Activated naive CD8-positive, alpha-beta T cell treated with anti-CD3 and anti-CD28 coated beads for 36 hours (primary cell): ENCODE data around the gene EFCAB11. TPM values are rescaled to one million over a fixed set of nuclear protein-coding genes. Genes with fewer than 3 reads are reported as not detected.

ENCODE experiments used
- DNase-seq: peaks from one replicate; pipeline ENCODE4 v3.0.0; 2021
- H3K27ac Mint-ChIP-seq: one replicate; pipeline ENCODE4 v1.8.0; 2022; ENCODE audit warnings: mild to moderate bottlenecking, moderate library complexity, mixed read lengths
- H3K27me3 Mint-ChIP-seq: one replicate; pipeline ENCODE4 v1.8.0; 2022; ENCODE audit warnings: mild to moderate bottlenecking, mixed read lengths
- H3K36me3 Mint-ChIP-seq: one replicate; pipeline ENCODE4 v1.8.0; 2021; ENCODE audit warnings: mild to moderate bottlenecking, mixed read lengths
- H3K4me1 Mint-ChIP-seq: one replicate; pipeline ENCODE4 v1.8.0; 2021; ENCODE audit warnings: mixed read lengths
- H3K4me3 Mint-ChIP-seq: one replicate; pipeline ENCODE4 v1.8.0; 2022; ENCODE audit warnings: mild to moderate bottlenecking, moderate library complexity, mixed read lengths
- H3K9me3 Mint-ChIP-seq: one replicate; pipeline ENCODE4 v1.8.0; 2022; ENCODE audit warnings: mixed read lengths
- total RNA-seq, 2 experiments: library from RNA; stranded (reverse); gene quantifications; one replicate each; pipeline ENCODE4 v1.2.3, GENCODE V29; 2021

Gene EFCAB11
- total RNA-seq, 2 experiments from 2014 or later = 8.3 TPM

- H3K27me3 Mint-ChIP-seq = no peaks in the 10 kb centered on the region
- no peak for DNase-seq
- no peak overlapping the region for H3K27ac Mint-ChIP-seq
- no peaks in the 10 kb centered on the region for H3K36me3 Mint-ChIP-seq
- H3K4me1 Mint-ChIP-seq = peaks cover 28% of the 10 kb centered on the region
- no peak overlapping the region for H3K4me3 Mint-ChIP-seq
- no peaks in the 10 kb centered on the region for H3K9me3 Mint-ChIP-seq
Measured at GRCh38 chr14:89773151-89773550, 181.4 kb downstream of the EFCAB11 start.

- H3K4me1 Mint-ChIP-seq = peaks cover 44% of the 10 kb centered on the region
- no peaks in the 10 kb centered on the region for H3K27me3 Mint-ChIP-seq
- no peak for DNase-seq
- H3K9me3 Mint-ChIP-seq = peaks cover 2% of the 10 kb centered on the region
- peaks cover 10% of the 10 kb centered on the region for H3K36me3 Mint-ChIP-seq
- H3K4me3 Mint-ChIP-seq = no peak overlapping the region
- no peak overlapping the region for H3K27ac Mint-ChIP-seq
Measured at GRCh38 chr14:89771251-89771650, 183.3 kb downstream of the EFCAB11 start.

GRCh38 chr14:89767861-89768268 lies 186.7 kb downstream of the EFCAB11 start:
- Mint-ChIP-seq H3K9me3 (peaks cover 3% of the 10 kb centered on the region), H3K27ac (peak overlapping the region; percentile 94), H3K27me3 (no peaks in the 10 kb centered on the region), H3K4me3 (peak overlapping the region; percentile 23), H3K36me3 (peaks cover 10% of the 10 kb centered on the region), H3K4me1 (peaks cover 32% of the 10 kb centered on the region)
- peak; percentile 59 for DNase-seq

GRCh38 chr14:89767131-89767530 lies 187.4 kb downstream of the EFCAB11 start:
- peak overlapping the region; percentile 23 for H3K4me3 Mint-ChIP-seq
- no peak for DNase-seq

GRCh38 chr14:89765346-89765745 lies 189.2 kb downstream of the EFCAB11 start:
- Mint-ChIP-seq H3K36me3 (peaks cover 10% of the 10 kb centered on the region), H3K27me3 (no peaks in the 10 kb centered on the region), H3K9me3 (peaks cover 4% of the 10 kb centered on the region), H3K4me3 (no peak overlapping the region), H3K4me1 (peaks cover 19% of the 10 kb centered on the region), H3K27ac (no peak overlapping the region)
- DNase-seq = no peak

More at GRCh38 chr14:89767131-89767530, 187.4 kb downstream of the EFCAB11 start:
- peaks cover 4% of the 10 kb centered on the region for H3K9me3 Mint-ChIP-seq
- peaks cover 10% of the 10 kb centered on the region for H3K36me3 Mint-ChIP-seq
- H3K4me1 Mint-ChIP-seq = peaks cover 29% of the 10 kb centered on the region
- peak overlapping the region; percentile 94 for H3K27ac Mint-ChIP-seq
- no peaks in the 10 kb centered on the region for H3K27me3 Mint-ChIP-seq

- no peaks in the 10 kb centered on the region for H3K27me3 Mint-ChIP-seq
- peaks cover 5% of the 10 kb centered on the region for H3K36me3 Mint-ChIP-seq
- H3K4me1 Mint-ChIP-seq = peaks cover 6% of the 10 kb centered on the region
- H3K27ac Mint-ChIP-seq = no peak overlapping the region
- peaks cover 8% of the 10 kb centered on the region for H3K9me3 Mint-ChIP-seq
- no peak for DNase-seq
- no peak overlapping the region for H3K4me3 Mint-ChIP-seq
Measured at GRCh38 chr14:89760086-89760485, 194.4 kb downstream of the EFCAB11 start.

GRCh38 chr14:89757313-89757939 lies 197.1 kb downstream of the EFCAB11 start:
- peaks cover 7% of the 10 kb centered on the region for H3K4me1 Mint-ChIP-seq
- H3K27me3 Mint-ChIP-seq = no peaks in the 10 kb centered on the region
- peaks cover 11% of the 10 kb centered on the region for H3K9me3 Mint-ChIP-seq
- no peak overlapping the region for H3K27ac Mint-ChIP-seq
- DNase-seq = no peak
- no peak overlapping the region for H3K4me3 Mint-ChIP-seq
- H3K36me3 Mint-ChIP-seq = peaks cover 8% of the 10 kb centered on the region

- Mint-ChIP-seq H3K36me3 (peaks cover 11% of the 10 kb centered on the region), H3K9me3 (peaks cover 11% of the 10 kb centered on the region), H3K4me1 (peaks cover 17% of the 10 kb centered on the region), H3K4me3 (no peak overlapping the region), H3K27me3 (no peaks in the 10 kb centered on the region), H3K27ac (no peak overlapping the region)
- no peak for DNase-seq
Measured at GRCh38 chr14:89755816-89756215, 198.7 kb downstream of the EFCAB11 start.

- Mint-ChIP-seq H3K4me1 (peaks cover 23% of the 10 kb centered on the region), H3K27me3 (no peaks in the 10 kb centered on the region), H3K27ac (no peak overlapping the region), H3K9me3 (peaks cover 12% of the 10 kb centered on the region), H3K36me3 (peaks cover 11% of the 10 kb centered on the region), H3K4me3 (no peak overlapping the region)
- no peak for DNase-seq
Measured at GRCh38 chr14:89753828-89754412, 200.6 kb downstream of the EFCAB11 start.

- Mint-ChIP-seq H3K36me3 (peaks cover 9% of the 10 kb centered on the region), H3K27ac (no peak overlapping the region), H3K4me1 (peaks cover 23% of the 10 kb centered on the region), H3K4me3 (no peak overlapping the region), H3K9me3 (peaks cover 16% of the 10 kb centered on the region), H3K27me3 (no peaks in the 10 kb centered on the region)
- DNase-seq = no peak
Measured at GRCh38 chr14:89750908-89751392, 203.6 kb downstream of the EFCAB11 start.

- Mint-ChIP-seq H3K4me3 (no peak overlapping the region), H3K27me3 (no peaks in the 10 kb centered on the region)
Measured at GRCh38 chr14:89750281-89750755, 204.2 kb downstream of the EFCAB11 start.

GRCh38 chr14:89748004-89748403 lies 206.5 kb downstream of the EFCAB11 start:
- Mint-ChIP-seq H3K27ac (no peak overlapping the region), H3K36me3 (peaks cover 8% of the 10 kb centered on the region), H3K9me3 (peaks cover 16% of the 10 kb centered on the region), H3K4me1 (peaks cover 24% of the 10 kb centered on the region), H3K27me3 (no peaks in the 10 kb centered on the region), H3K4me3 (no peak overlapping the region)
- DNase-seq = no peak

More at GRCh38 chr14:89750281-89750755, 204.2 kb downstream of the EFCAB11 start:
- Mint-ChIP-seq H3K9me3 (peaks cover 20% of the 10 kb centered on the region), H3K27ac (no peak overlapping the region), H3K4me1 (peaks cover 23% of the 10 kb centered on the region), H3K36me3 (peaks cover 9% of the 10 kb centered on the region)
- no peak for DNase-seq

GRCh38 chr14:89747126-89747525 lies 207.4 kb downstream of the EFCAB11 start:
- Mint-ChIP-seq H3K4me1 (peaks cover 25% of the 10 kb centered on the region), H3K9me3 (peaks cover 18% of the 10 kb centered on the region), H3K27me3 (no peaks in the 10 kb centered on the region), H3K36me3 (peaks cover 6% of the 10 kb centered on the region), H3K27ac (no peak overlapping the region), H3K4me3 (no peak overlapping the region)
- no peak for DNase-seq

GRCh38 chr14:89746654-89747053 lies 207.9 kb downstream of the EFCAB11 start:
- H3K27ac Mint-ChIP-seq = peak overlapping the region; percentile 6
- H3K36me3 Mint-ChIP-seq = peaks cover 7% of the 10 kb centered on the region
- peaks cover 19% of the 10 kb centered on the region for H3K9me3 Mint-ChIP-seq
- no peak for DNase-seq
- no peak overlapping the region for H3K4me3 Mint-ChIP-seq
- no peaks in the 10 kb centered on the region for H3K27me3 Mint-ChIP-seq
- H3K4me1 Mint-ChIP-seq = peaks cover 23% of the 10 kb centered on the region

GRCh38 chr14:89746135-89746534 lies 208.4 kb downstream of the EFCAB11 start:
- no peak overlapping the region for H3K27ac Mint-ChIP-seq
- no peak overlapping the region for H3K4me3 Mint-ChIP-seq
- H3K36me3 Mint-ChIP-seq = peaks cover 6% of the 10 kb centered on the region
- H3K27me3 Mint-ChIP-seq = no peaks in the 10 kb centered on the region
- DNase-seq = no peak
- H3K9me3 Mint-ChIP-seq = peaks cover 19% of the 10 kb centered on the region
- peaks cover 18% of the 10 kb centered on the region for H3K4me1 Mint-ChIP-seq
